ENCODE measurements around the gene RERE.
A peak's percentile ranks its signal among the peaks of the same experiment; 100 is the strongest.

Gene RERE

DNA sequence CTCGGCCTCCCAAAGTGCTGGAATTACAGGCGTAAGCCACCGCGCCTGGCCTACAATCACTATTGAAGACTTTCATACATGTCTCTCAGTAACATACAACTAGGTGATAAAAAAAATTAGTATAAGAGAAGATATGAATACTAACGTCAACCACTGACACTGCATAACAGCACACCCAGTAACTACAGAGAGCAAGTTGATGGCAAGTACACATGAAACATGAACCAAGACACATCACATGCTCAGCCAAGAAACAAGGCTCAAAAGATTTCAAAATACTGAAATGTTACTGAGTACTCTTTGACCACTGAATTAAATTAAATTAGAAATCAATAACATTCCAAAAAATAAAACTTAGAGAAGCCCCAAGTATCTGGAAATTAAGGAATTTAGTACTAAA, 331.4 kb downstream of the RERE start:
- no peak for DNase-seq (ENCODE audit: low read depth in 4 of 4, low spot score in 1 of 4)

DNA sequence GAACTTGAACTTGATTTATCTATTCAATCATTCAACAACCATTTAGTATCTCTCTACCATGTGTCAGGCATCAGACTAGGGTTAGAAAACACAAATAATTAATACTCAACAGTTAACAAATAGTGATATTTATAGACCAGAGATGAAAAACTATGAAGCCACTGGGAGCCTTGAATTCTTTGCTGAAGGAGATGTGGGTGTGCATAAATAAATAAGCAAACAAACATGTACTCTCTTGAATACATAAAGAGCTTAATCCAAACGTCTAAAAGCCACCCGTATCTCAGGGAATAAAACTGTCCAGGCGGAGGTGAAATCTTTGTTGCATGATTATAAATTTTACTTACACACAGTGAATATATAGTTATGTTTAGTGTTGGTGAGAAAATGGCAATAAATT, 333.9 kb downstream of the RERE start:
- no peak for DNase-seq (ENCODE audit: low read depth in 4 of 4, low spot score in 1 of 4)

- no peak for DNase-seq (ENCODE audit: low read depth in 4 of 4, low spot score in 1 of 4)
Measured at GRCh38 chr1:8482979-8483381, 334.5 kb downstream of the RERE start.

- DNase-seq (ENCODE audit: low read depth in 4 of 4, low spot score in 1 of 4), result no peak
Measured at GRCh38 chr1:8481650-8482380, 335.6 kb downstream of the RERE start.

DNA sequence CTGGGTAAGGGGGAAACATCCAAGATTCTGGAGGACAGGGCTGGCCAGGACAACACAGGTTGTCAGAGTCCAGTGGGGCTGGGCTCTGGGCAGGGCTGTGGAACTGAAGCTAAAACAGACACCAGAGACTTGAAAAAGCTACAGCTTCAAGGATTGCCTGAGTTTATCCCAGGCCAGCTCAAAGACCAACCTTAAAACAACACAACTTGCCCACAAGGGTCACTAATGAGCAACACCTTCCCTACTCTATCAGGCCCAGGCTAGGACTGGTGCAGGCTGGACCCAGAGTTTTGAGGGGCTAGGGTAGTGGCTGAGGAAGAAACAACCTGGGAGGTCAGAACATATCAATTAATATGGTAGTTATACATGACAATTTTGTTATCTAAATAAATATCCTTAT, 338.9 kb downstream of the RERE start:
- no peak for DNase-seq (ENCODE audit: low read depth in 4 of 4, low spot score in 1 of 4)

GRCh38 chr1:8477983-8478362, 339.5 kb downstream of the RERE start:
- no peak for DNase-seq (ENCODE audit: low read depth in 4 of 4, low spot score in 1 of 4)

- DNase-seq (ENCODE audit: low read depth in 4 of 4, low spot score in 1 of 4), result no peak
Measured at GRCh38 chr1:8477166-8477982, 340.1 kb downstream of the RERE start.

DNA sequence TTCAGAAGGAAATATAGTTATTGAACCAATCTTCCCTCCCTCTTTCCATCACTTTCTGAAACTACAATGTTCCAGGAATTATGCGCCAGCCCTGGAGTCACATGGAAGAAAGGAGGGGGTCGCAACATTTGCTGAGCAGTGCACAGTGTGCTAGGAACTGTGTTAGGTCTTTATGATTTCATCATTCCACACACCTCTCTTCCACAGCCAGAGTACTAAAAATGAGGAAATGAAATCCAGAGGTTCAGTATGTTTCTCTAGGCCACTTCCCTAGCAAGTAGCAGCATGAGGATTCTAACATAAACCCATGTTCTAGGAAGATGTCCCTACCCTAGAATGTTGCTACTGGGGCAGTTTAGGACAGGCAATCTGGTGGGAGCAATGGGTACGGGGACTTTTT, 341.4 kb downstream of the RERE start:
- DNase-seq (ENCODE audit: low read depth in 4 of 4, low spot score in 1 of 4), result no peak

GRCh38 chr1:8474369-8474768, 343.1 kb downstream of the RERE start:
- no peak for DNase-seq (ENCODE audit: low read depth in 4 of 4, low spot score in 1 of 4)

DNA sequence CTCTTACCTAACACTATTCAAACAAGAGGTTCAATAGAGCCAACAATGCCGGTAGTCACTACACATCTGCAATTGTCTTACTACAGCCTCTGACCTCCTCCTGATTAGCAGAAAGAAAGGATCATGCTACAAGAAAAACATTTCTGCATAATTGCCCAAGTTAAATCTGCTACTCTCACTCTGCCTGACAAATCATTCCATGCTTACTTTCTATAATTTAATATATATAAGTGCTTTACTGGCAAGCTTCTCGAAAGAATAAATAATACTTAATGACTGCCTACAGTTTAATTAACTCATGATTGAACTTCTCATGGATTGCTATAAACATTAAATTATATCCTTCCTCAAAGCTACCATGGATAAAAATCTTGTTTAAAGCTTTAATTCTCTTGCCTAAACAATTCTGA, 343.5 kb downstream of the RERE start:
- DNase-seq (ENCODE audit: low read depth in 4 of 4, low spot score in 1 of 4), result no peak

DNA sequence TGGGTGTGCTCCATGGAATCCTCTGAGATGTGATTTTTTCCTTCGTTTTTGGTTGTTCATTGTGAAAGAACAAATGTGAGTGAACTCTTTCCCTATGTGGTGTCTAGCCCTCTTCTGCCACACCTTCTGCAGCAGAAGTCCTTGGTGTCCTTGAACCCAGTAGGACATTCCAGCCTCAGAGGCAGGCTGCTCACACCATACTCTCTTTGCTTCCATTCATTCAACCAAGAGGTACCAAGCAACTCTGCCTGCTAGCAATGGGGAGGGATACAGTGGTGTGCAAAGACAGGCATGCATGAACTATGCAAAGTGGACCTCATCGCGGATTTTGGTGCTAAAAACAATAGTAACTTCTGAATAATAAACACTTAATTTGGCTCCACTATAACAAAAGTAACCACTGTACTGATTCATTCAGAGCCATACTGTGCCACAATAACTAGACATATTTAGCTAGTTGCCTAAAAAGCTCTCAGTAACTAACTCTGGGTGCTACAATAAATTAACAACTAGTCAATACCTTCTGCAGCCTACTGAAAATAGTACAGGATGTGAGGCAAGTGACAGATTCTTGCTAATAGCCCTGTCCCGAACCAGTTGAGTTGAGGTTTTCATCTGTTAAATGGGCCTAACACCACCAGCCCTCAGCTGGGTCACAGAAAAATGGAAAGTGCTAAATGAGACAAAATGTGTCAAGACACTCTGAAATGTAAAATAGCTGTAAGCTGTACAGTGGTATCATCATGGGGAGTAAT, 344.1 kb downstream of the RERE start:
- no peak for DNase-seq (ENCODE audit: low read depth in 4 of 4, low spot score in 1 of 4)

- DNase-seq (ENCODE audit: low read depth in 4 of 4, low spot score in 1 of 4), result peak in 2 of 4 experiments; percentile 25 to 30
Measured at GRCh38 chr1:8472668-8473067, 344.8 kb downstream of the RERE start.

GRCh38 chr1:8471451-8471850, 346.0 kb downstream of the RERE start:
- no peak for DNase-seq (ENCODE audit: low read depth in 4 of 4, low spot score in 1 of 4)

- no peak for DNase-seq (ENCODE audit: low read depth in 4 of 4, low spot score in 1 of 4)
Measured at GRCh38 chr1:8468751-8469150, 348.7 kb downstream of the RERE start.

DNA sequence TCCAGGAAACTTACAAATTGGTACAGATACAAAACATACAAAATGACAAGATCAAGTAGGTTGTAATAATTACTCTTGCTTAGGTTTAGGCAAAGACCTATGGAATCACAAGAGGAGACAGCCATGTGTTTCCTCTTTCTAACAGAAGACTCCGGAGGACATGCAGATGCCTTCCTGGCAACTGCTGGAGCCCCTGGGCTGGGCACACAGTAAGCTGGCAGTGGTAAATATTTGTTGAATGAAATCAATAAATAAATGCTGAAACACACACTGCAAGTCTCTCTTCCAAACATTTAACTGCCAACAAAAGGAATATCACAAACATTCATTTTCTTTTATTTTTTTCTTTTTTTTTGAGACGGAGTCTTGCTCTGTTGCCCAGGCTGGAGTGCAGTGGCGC, 350.1 kb downstream of the RERE start:
- no peak for DNase-seq (ENCODE audit: low read depth in 4 of 4, low spot score in 1 of 4)

DNA sequence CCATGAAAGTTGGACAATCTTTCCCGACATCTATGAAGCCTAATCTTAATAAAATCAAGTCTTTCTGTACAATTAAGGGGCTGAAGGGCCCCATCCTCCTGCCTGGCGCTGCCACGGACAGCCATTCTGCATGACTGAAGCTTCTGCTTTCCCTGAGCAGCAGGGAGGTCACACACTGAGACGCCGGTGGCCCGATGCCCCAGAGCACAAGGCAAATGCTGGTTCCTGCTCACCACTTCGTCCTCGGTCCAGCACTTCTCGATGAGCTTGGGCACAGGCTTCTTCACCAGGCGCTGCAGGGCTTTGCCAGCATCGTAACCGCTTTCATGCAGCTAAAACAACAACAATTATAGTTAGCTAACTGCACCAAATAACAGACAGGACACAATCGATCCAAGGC, 351.7 kb downstream of the RERE start:
- DNase-seq (ENCODE audit: low read depth in 4 of 4, low spot score in 1 of 4), result no peak

DNA sequence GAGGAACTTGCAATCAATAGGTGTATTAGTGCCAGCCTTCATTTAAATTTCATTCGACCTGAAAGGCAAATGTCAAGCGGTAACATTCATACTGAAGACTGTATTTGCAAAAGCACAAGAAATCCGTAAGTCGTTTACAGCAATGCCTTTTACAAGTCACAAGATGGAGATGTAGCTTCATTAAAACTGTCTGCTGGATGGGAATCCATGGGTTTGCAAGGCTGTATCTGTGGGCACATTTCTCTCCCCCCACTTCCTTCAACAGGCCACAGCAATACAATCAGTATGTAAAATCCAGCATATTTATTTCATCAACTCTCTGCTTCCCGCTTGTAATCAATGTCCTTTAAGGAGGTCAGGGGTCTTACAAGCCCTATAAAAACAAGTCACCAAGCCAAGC, 352.4 kb downstream of the RERE start:
- DNase-seq (ENCODE audit: low read depth in 4 of 4, low spot score in 1 of 4), result no peak

- no peak for DNase-seq (ENCODE audit: low read depth in 4 of 4, low spot score in 1 of 4)
Measured at GRCh38 chr1:8464377-8464776, 353.1 kb downstream of the RERE start.

- no peak for DNase-seq (ENCODE audit: low read depth in 4 of 4, low spot score in 1 of 4)
Measured at GRCh38 chr1:8463144-8463927, 354.1 kb downstream of the RERE start.

DNA sequence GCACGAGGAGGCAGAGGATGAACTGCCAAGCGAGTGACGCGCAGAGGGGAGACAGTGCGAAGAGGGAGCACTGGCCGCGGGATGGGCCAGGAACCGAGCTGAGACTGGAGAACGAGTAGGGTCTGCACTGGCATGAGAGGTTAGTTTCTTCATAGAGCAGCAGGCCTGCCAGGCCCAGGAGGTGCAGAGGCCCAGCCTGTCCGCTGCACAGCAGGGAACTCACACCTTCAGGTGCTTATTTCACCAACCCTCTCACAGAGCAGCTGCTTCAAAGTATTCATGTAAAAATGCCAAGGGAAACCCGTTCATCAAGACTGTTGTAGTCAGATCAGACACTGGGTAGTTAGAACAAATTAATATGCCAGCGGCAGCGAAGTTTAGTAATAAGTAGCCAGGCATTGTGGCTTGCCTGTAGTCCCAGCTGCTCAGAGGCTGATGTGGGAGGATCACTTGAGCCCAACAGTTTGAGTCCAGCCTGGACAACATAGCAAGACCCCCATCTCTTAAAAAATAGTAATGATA, 355.0 kb downstream of the RERE start:
- DNase-seq (ENCODE audit: low read depth in 4 of 4, low spot score in 1 of 4), result no peak
